ENCODE measurements around the gene KLHDC2.
"Not testable (repeated sequence)": the region's sequence is repeated elsewhere in the genome, so short reads cannot be mapped to it uniquely, and the experiment has no call there.

KLHDC2 gene, protein sequence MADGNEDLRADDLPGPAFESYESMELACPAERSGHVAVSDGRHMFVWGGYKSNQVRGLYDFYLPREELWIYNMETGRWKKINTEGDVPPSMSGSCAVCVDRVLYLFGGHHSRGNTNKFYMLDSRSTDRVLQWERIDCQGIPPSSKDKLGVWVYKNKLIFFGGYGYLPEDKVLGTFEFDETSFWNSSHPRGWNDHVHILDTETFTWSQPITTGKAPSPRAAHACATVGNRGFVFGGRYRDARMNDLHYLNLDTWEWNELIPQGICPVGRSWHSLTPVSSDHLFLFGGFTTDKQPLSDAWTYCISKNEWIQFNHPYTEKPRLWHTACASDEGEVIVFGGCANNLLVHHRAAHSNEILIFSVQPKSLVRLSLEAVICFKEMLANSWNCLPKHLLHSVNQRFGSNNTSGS

DNA sequence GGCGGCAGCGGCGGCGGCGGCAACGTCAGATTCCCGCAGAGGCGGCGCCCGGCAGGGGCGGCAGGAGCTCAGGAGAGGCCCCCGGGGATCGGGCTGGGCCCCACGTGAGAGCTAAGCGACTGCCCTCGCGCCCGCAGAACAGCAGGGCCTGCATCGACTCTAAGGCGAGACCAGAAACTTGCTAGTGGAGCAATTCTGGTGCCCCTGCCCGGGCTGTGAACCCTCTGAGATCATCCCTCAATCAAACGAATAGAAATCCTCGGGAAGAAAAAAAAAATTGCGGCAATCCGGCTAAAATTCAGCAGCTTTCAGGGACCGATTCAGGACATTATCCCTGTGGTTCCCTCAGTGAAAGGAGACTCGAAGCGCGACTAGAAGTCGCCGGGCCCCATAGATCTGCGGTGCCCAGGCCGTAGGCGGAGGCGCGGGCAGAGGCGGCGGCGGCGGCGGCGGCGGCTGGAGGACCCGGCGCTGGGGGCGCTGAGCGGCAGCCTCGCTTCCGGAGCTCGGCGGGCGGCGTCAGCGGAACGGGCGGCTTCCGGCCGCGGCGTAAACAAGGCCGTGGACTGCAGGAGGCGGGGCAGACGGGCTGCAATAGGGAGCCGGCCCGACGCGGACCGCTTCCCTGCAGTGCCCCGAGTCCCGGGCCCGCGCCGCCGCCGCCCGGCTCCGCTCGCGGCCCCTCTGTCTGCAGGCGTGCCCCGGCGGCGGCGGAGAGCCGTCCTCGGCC lies at the start of gene KLHDC2:
Gene KLHDC2, plus strand, starts transcription at position 583 of the 730 bp plus-strand sequence. CDS start 316 bp downstream, outside the sequence.
- peak; percentile 72 to 82 for DNase-seq

DNA sequence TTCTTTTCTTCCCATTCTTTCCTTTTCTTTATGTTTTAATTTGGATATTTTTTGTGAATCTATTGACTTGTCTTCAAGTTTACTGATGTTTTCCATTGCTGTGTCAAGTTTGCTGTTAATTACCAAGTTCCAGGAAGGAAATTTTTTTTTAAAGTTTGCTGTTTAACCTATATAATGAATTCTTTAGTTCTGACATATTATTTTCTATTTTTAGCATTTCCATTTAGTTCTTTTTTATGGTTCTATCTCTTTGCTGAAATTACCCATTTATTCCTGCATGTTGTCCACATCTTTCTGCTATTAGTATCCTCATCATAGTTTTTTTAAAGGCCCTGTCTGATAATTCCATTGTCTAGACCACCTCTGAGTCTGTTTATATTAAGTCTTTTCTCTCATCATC lies 47.2 kb upstream of the KLHDC2 start:
- no peak for DNase-seq

DNA sequence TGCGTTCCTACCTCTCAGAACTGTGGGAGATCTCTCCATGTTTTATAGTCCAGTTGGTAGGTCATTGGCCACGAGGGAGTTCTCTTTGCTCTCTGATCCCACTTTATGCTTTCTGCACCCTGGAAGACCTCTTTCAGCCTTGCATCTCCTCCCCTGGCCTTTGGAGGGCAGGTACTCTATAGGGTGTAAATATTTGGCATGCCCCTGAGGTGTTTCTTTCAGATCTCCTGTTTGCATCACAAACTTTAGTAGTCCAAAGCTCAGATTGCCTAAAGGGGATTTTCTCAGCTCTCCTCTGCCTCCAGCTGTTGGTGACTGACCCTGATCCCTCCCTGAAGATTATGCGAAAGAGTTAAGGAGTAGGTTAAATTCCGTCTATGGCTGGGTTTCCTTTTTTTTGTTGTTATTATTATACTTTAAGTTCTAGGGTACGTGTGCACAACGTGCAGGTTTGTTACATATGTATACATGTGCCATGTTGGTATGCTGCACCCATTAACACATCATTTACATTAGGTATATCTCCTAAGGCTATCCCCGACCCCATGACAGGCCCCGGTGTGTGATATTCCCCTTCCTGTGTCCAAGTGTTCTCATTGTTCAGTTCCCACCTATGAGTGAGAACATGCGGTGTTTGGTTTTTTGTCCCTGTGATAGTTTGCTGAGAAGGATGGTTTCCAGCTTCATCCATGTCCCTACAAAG lies 46.1 kb upstream of the KLHDC2 start:
- DNase-seq: not testable (repeated sequence)

DNA sequence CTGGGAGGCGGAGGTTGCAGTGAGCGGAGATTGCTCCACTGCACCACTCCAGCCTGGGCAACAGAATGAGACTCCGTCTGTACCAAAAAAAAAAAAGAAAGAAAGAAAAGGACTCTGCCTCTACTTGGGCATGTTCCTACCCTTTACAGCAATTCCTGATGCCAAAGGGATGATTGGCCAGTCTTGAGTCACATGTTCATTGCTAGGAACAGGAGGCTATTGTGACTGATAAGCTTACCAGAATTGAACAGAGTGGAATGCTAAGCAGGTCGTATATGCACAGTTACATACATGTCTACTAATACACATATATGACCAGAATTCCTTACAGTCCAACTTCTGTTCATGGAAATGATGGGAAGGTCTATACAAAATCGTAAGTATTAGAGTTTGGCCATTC lies 40.8 kb upstream of the KLHDC2 start:
- no peak for DNase-seq

DNA sequence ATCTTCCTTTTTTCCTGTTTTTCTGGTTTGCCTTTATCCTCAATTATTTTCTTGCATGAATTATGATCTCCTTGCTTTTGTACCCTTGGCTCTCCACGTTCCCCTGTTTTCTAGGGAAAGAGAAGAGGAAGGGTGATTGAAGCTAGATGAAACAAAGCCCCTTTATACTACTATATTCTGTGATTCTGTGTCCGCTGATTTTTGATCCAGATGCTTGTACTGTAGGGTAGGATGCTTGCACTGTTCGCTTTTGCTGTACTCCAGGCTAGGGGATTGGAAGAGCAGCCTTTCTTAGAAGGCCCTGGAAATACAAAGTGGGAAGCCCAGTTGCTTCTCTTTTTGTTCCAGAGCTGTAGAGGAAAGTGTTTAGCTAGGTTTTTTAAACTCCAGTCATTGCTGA lies 35.1 kb upstream of the KLHDC2 start:
- no peak for DNase-seq

DNA sequence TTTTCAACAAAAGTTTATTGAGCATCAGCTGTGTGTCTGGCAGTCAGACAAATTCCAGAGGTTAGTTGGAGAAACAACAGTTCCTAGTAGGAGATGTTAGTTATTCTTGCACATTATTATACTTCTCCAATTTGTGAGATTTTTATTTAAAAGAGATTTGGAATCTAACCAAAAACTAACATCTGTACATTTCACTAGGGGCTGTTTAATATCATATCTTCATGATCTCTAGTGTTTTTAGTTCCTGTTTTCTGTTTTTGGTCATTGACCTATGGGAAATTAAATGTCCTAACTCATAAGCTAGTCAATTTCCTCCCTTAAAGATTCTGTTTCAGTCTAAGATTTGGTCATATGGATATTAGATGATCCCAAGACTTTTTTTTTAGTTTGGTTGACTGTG lies 34.1 kb upstream of the KLHDC2 start:
- DNase-seq: peak in 1 of 2 donors; percentile 10

DNA sequence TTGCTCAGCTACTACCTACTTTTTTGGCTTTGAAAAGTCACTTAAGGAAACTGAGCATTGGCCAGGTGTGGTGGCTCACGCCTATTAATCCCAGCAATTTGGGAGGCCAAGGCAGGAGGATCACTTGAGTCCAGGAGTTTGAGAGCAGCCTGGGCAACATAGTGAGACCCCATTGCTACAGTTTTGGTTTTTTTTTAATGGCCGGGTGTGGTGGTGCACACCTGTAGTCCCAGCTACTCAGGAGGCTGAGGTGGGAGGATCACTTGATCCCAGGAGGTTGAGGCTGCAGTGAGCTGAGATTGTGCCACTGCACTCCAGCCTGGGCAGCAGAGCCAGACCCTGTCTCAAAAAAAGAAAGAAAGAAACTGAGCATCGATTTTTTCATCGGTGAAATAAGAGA lies 32.3 kb upstream of the KLHDC2 start:
- not testable (repeated sequence) for DNase-seq

DNA sequence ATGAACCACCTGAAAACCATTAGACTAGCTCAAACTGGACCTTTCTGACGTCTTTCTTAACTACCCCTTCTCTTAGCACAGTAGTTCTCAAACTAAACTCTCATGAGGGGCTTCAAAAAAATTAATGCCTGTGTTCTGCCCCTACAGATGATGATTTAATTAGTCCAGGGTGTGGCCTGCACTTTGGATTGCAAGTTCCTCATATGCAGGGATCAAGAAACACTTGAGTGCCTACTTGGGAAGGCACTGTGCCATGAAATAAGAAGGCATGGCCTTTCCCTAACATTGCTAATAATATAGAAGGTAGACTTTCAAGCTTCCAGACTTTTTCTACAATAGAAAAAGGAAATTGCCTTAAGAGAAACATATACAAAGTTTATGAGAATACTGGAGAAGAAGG lies 22.8 kb upstream of the KLHDC2 start:
- DNase-seq: no peak

DNA sequence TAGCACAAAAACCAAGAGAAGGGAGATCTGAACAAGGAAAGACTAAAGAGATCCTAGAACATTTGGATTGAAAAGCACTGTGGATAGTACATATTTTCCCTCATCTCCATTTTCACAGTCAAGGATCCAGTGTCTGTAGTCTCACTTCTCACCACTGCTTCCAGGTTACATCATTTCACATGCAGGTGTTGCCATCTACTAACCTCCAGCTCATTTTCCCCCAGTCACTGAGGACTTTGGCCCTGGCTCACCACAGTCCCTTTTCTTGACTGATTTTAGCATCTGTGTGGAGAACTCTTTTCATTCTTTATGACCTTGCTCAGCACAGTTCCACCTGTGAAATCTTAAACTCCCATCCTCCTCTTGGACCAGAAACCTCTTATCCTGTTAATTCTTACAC lies 21.5 kb upstream of the KLHDC2 start:
- DNase-seq: not testable (repeated sequence)

DNA sequence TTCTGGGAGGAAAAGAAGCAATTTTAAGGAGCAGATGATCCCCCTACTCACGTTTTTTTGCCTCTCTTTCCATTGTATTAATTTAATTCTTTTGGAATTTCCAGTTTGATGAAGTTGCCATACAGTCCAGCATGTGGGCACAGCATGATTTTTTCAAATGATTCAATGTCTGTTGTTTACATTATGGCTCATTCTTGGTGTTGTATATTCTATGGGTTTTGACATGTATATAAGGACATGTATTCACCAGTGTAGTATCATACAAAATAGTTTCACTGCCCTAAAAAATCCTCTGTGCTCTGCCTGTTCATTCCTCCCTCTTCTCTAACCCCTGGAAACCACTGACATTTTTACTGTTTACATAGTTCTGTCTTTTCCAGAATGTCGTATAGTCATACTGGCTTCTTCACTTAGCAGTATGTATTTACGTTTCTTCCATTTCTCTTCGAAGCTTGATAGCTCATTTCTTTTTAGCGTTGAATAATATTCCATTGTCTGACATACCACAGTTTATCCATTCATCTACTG lies 13.3 kb upstream of the KLHDC2 start:
- DNase-seq: no peak

DNA sequence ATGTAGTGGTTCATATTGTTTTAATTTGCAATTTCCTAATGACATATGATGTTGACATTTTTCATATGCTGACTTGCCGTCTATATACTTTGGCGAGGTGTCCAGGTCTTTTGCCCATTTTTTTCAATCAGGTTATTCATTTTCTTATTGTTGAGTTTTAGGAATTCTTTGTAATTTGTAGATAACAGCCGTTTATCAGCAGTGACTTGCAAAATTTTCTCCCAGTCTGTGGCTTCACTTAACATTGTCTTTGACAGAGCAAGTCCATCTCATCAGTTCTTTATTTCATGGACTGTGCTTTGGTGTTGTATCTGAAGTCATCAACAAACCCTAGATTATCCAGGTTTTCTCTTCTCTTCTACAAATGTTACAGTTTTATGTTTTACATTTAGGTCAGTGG lies 12.6 kb upstream of the KLHDC2 start:
- DNase-seq: no peak

DNA sequence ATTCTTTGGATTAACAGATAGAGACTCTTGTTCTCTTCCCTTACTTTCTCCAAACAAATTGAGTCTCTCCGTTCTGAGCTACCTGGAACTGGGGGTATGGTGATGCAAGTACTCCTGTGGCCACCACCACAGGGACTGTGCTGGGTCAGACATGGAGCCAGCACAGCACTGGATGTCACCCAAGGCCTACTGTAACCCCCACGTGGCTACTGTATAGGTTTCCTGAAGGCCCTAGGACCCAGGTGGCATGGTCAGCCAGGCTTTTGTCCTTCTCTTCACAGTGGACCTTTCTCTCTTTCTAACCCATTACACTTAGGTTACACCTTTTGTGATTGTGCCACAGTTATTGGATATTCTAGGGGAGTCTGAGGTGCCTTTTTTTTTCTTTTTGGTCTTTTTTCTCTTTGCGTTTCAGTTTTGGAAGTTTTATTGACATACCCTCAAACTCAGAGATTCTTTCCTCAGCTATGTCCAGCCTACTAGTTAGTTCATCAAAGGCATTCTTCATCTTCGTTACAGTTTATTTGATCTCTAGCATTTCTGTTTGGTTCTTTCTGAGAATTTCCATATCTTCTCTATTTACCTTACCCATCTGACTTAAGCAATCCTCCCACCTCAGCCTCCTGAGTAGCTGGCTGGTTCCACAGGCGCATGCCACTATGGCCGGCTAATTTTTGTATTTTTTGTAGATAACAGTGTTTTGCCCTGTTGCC lies 6.0 kb upstream of the KLHDC2 start:
- DNase-seq: no peak

DNA sequence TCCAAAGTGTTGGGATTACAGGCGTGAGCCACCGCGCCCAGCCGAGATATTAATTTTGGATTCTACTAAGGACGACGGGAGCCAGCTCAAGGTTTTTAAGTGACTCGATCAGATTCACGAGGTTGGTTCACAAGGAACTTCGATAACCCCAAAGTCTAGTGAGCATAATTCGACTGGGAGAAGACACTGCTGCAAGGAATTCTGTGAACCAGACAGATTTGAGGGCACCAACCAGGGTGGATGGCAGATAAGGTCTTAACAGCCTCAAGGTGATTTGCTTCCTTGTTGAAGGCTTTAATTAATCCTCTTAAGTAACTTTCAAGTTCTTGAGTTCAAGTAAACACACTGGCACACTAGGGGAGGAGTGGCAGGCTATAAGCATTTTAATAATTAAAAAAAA lies 1.1 kb upstream of the KLHDC2 start:
- DNase-seq: no peak

DNA sequence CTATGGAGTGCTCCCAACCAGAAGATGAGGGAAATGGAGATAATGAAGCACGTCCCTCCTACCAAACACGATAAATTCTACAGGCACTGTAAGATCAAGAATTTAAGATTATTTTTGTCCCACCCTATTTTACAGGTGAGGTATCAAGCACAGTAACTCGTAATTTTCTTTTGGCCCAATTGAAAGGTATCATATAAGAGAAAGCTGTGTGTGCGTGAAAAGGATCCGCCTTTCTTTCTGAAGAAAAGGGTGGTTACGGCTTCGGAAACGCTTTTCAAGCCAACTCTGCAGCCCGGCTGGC lies 733 bp upstream of the KLHDC2 start:
- DNase-seq: no peak

DNA sequence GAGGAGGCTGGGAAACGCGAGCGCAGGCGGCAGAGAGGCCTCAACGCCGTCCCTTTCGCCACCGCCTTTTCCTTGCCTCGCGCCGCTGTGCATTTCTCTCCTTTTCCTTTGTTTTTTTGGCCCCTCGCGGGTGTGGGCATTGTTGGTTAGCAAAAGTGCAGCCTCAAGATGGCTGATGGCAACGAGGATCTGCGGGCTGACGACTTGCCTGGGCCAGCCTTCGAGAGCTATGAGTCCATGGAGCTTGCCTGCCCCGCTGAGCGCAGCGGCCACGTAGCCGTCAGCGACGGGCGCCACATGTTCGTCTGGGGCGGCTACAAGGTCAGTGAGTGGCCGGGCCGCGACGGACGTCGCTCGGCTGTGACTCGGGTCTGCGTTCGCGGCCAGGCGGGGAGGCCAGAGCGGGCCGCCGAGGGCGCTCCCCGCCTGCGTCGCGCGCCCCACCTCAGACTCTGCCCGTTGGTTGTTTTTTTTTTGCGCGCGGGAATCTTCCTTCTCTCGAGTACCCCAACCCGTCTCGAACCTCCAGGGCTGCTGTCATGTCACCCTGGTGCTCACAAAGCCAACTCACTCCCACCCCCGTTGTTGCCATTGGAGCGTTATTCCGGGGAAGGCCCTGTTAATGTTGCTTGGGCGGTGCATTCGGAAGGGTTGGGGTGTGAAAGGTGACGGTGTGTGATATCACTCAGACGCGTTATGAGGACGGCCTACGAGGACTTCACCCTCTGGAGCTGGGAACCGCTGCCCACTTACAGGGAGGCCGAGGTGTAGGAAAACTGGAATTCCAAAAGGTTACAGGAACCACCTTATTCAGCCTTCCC lies 558 bp downstream of the KLHDC2 start:
- DNase-seq: peak; percentile 19 to 54

DNA sequence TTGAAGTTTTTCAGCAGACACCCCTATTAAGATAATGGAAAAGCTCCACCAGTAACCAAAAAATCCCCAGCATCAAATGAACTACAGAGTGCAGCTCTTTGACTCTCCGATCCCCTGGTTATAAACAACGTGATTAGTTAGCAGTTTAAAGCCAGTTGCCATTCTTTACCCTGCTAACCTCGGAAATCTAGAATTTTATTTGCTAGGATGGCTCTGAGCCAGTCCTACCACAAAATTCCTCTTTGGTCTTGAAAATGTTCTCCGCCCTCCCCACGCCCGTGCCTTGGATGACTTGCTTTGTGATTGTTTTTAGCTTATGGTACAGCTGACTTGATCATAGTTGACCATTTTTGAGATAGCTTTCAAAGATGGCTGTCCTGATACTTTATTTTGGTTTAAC lies 1.2 kb downstream of the KLHDC2 start:
- DNase-seq: no peak

DNA sequence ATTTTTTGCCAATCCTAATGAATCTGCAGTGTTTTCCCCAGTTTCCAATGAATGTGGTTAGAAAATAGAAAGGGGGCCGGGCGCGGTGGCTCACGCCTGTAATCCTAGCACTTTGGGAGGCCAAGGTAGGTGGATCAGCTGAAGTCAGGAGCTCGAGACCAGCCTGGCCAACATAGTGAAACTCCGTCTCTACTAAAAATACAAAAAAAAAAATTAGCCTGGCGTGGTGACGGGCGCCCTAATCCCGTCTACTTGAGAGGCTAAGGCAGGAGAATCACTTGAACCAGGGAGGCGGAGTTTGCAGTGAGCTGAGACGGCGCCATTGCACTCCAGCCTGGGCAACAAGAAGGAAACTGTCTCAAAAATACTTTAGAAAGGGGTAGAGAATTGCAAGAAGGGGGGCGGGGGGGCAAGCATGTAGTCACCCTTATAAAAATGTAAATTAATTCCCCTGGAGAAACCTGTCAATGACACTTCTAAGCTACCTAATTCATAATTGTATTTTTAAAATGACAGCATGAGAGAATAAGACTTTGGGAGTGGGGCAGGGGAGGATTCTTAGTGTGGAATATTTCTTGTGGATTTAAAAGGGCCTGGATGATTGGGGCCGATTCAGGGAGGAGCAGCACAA lies 1.7 kb downstream of the KLHDC2 start:
- no peak for DNase-seq

DNA sequence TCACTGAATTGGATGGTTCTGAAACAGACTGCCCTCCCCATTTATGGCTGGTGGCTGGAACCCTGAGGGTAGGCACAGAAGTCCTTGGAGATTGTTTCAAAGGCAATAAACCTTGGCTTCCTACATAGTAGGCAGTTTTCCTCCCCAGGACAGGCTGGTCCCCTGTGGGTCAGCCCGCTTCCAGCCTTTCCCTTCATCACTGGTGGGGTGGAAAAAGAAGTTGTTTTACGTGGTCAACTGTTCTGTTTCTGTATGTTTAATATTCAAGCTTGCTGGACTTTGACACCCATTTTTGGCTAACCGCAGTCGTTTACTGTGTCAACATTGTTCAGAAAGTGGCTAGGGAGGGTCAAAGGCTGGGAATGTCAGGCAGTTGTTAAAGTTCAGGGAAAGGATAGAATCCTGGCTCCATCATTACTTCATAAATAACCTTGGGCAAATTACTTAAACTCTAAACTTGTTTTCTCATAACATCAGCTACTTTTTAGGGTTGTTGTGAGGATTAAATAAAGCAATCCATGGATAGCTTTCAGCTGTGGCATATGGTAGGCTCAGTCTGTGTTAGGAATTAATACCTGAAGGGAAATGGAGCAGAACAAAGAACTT lies 2.4 kb downstream of the KLHDC2 start:
- DNase-seq: no peak

DNA sequence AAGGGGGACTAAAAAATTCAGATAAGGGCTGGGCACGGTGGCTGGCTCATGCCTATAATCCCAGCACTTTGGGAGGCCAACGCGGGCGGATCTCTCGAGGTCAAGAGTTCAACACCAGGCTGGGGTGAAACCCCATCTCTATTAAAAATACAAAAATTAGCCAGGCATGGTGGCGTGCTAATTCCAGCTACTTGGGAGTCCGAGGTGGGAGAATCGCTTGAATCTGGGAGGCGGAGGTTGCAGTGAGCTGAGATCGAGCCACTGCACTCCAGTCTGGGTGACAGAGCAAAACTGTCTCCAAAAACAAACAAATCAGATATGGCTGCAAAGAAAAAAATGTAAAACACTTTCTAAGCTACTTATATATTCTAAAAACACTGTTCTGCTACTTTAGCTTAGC lies 3.7 kb downstream of the KLHDC2 start:
- DNase-seq: not testable (repeated sequence)

DNA sequence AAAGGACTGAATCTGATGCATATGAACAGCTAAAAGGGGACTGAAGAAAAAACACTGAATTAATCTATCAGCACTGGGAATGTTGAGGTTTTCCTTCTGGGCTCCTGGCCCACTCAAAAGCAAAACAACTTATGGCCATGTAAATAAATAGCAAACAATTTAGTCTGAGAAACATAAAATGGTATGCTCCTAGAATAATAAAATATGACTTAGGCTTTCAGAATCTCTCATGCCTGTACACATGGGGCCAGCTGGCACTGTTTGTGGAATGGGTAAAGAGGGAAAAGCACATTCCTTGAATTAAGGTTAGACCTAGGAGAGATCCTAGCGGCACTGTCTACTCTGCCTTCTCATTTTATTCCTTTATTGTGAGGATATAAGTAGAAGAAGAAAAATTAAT lies 6.2 kb downstream of the KLHDC2 start:
- DNase-seq: no peak

DNA sequence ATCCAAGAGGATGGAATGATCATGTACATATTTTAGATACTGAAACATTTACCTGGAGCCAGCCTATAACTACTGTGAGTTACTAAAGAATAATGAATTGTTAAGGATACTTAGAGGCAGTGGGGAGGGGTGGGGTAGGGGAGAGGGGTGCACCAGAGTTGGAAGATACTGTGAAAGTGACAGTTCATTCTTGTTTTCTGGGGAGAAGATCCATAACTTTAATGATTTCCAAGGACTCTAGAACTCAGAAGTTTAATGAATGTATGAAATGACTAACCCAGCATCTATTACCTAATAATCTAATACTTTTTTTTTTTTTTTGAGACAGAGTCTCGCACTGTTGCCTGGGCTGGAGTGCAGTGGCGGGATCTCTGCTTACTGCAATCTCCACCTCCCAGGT lies 10.5 kb downstream of the KLHDC2 start:
- no peak for DNase-seq
